GM21825 (cell line): Measurements from ENCODE around the gene CTNNA2.
"Not testable (repeated sequence)": the region's sequence is repeated elsewhere in the genome, so short reads cannot be mapped to it uniquely, and the experiment has no call there.

Experiments
- ATAC-seq: cut with Tn5 transposase; IDR thresholded peaks from one replicate; pipeline ENCODE4 v1.9.1; 2021; ENCODE audit warnings: mild to moderate bottlenecking, moderate library complexity; ENCODE audit not compliant: unreplicated experiment

The CTNNA2 gene

DNA sequence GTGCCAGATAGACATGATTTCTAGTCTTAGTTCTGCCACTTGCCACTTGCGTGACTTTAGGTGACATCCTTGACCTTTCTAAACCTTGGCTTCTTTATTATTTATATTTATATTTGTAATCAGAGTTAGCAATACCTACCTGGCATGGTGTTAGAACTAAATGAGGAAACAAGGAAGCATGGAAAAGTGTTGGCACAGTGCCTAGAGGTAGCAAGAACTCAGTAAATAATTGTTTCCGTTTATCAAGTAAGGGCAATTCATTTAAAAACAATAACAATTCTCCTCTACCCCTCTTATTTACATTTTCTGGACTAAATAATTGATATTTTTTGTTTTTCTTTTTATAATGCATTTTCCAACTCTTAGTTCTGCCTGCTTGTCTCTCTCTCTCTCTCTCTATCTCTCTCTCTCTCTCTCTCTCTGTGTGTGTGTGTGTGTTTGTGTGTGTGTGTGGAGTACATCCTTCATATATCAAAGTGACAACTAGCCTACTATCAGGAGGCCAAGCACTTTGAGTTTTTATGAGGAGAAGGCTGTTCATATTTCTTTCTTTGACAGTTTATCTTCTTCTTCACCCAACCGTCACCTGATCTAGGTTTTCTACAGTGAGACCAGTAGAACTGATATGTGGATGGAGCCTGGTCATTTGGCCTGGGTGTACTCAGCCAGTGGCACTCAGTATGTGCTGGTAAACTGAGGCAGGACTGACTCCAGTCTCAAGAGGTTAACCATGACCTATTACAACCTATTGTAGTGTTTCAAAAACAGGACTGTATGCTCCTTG, 657.2 kb downstream of the CTNNA2 start:
- no peak for ATAC-seq

DNA sequence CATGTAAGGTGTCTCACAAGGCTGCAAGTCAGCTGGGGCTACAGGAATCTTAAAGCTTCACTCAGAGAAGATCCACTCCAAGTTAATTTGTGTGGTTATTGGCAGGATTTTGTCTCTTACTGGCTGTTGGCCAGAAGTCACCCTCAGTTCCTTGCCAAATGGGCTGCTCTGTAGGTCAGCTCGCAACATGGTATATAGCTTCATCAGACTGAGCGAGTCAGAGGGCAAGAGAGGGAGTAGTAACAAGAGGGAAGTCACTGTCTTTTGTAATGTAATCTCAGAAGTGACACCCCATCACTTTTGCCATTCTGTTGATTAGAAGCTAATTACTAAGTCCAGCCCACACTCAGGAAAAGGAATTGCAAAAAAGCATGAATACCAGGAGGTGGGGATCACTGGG, 672.2 kb downstream of the CTNNA2 start:
- no peak for ATAC-seq

DNA sequence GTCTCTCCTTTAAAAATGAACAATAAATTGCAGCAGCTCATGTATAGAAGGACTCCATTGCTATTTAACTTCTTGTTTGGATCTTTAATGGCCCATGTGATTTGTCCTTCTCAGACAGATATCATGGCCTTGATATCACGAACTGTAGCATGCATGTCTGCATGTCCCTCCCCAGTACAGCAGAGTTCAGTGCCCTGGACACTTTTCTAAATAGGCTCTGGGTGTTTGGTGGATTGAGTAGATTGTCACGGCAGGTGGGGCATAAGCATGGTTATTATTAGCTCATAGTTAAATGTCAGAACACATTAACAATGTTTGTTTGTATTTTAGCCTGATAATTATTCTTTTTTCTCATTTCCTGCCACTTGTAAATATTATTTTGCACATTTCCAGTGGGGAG, 673.4 kb downstream of the CTNNA2 start:
- no peak for ATAC-seq

DNA sequence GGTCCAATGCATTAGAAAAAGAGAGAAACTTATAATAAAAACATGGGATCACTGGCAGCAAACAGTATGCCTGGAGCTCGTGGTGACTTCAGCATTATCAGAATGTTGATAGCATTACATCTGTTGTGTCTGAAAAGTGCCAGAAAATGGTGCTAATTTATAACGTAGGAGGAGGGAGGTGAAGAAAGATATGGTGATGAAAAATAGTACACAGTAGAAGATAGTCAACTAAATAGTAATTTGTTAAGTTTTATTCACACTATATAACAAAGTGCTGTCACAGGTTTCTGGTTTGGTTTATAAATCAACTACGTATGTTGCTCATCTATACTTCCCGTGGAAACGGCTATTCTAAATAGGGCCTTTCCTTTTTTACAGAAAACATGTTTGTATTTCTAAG, 674.3 kb downstream of the CTNNA2 start:
- ATAC-seq, result no peak

DNA sequence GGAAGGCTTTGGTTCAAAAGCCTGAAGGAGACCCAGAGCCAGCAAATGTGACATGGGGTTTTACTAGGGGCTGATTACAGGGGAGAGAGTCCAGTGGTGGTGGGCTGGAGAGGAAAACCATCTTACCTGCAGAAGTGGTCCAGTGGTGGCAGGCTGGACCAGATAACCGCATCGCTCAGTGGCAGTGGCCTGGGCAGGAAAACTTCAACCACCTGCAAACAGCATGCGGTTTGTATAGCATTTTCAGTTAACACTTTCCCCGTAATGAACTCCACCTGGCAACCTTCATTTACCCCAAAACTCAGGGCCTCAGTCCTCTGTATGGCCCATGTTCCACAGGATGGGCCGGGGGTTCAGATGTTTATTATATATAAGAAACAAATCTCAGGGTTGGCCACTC, 677.3 kb downstream of the CTNNA2 start:
- no peak for ATAC-seq

DNA sequence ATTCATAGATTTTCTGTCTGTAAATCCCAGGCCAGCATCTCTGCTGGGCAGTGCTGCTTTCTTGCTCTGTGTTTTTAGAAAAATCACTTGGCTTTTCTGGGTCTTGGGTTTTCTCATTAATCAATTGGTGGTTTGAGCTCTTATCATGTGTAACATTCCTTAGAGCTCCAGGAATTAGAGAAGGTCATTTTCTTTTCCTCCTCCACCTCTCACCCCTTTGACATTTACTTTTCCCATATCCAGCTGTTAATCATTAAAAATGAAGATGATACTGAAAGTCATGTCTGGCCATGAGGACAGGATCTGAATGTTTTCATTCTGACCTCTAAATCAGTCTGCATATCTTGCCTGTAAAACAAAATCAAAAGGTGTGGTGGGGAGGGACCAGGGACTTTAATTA, 680.7 kb downstream of the CTNNA2 start:
- no peak for ATAC-seq

DNA sequence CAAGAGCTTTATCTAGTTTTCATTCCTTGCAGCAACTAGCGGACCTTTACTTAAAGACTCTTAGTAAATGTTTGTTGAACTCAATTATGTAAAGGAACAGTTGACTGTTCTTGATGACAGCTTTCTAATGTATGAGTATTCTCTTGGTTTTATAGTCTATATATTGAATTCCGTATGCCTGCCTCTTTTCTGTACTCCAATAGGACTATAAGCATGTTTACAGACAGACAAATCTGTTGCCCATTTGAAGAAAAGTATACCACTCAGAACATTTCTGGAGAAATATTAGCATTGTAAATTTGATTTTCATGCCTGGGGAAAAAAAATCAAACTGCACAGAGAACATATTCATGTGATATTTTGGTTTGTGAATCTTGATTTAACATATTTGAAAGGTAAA, 682.2 kb downstream of the CTNNA2 start:
- ATAC-seq, result no peak

DNA sequence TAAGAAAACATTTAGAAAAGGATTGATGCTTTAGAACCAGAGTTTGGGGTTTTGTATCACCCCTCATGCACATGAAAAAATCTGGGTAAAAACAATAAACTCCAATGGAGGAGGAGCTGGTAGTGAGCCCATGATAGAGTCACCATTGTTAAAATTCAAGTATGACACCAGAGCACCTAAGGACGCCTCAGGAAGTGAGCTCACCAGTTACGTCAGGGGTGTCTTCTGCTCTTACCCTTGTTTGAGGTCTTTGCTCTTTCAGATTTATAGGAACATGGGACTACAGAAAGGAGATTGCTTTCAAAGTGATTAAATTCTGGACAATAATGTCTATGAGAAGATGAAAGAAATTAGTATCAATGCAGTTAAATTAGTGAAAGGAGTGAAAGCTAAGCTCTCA, 685.2 kb downstream of the CTNNA2 start:
- ATAC-seq, result no peak

DNA sequence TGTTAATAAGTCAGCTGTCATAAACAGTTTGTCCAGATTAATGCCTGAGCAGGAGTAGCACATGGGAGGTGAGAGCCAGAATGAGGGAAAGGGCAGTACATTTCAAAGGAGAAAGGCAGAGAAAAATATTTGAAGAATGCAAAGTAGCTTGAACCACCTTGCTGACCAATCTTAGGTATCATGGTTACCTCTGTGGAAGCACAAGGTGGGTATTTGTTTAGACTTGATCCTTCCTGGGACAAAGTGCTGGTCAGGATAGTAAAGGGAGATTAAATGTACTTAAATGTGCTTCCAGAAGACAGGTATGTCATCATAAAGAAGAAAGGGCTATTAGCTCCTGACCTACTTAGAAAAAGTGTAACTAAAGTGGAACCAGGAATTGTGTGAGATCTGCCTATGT, 686.7 kb downstream of the CTNNA2 start:
- no peak for ATAC-seq

DNA sequence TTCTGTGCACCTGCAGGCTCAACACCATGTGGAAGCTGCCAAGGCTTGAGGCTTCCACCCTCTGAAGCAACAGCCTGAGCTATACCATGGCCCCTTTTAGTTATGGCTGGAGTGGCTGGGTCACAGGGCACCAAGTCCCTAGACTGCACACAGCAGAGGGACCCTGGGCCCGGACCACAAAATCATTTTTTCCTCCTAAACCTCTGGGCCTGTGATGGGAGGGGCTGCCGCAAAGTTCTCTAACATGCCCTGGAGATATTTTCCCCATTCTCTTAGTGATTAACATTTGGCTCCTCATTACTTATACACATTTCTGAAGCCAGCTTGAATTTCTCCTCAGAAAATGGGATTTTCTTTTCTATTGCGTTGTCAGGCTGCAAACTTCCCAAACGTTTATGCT, 691.1 kb downstream of the CTNNA2 start:
- ATAC-seq, result not testable (repeated sequence)

DNA sequence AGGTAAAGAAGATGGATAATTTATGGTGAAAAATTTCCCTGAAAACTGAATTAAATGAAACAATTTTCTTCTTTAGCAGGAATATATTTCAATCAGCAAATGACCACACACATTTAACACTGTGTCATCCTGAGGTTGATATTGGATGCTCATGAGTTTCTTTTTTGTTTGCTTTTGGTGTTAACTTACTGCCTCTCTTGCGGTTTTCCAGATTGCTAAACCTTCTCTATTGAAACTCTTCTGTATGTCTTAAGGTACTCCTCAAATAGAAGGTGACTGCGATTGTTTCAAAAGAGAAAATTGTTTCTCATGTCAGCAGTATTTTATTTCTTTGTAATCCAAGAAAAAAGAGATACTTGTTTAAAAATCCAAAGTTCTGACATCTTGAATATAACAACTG, 692.6 kb downstream of the CTNNA2 start:
- no peak for ATAC-seq

DNA sequence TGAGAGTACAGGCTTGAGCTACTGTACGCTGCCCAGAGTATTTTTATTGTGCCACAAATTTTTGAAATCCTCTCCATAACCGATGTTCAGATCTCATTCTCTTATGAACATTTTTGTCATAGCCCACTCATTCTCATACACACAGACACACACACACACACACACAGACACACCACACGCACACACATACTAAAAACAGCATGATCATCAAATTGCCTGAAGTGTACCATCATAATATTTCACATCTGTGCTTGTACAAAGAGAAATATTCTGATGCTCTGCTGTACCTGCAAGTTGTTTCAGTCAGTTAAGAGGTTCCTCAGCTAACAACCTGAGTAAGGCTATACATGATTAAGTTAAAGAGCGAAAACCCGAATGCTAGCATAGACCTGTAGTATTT, 696.6 kb downstream of the CTNNA2 start:
- no peak for ATAC-seq

DNA sequence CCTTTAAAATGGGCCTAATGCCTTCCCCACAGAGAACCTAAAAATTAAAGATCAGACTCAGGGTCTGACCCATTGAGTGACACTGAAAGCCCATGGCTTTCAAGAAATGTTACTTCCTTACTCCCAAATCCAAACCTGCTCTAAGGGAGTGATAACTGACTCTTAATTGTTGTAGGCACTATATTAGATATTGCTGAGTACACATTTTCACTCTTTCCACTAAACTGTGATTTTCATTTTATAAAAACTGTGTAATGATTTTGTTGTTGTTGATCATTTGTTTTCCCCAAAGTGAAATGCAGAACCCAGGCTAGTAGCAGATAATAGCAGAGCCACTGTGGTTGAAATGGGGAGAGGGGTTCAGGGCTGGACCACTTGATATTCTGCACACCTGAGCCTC, 704.6 kb downstream of the CTNNA2 start:
- no peak for ATAC-seq

DNA sequence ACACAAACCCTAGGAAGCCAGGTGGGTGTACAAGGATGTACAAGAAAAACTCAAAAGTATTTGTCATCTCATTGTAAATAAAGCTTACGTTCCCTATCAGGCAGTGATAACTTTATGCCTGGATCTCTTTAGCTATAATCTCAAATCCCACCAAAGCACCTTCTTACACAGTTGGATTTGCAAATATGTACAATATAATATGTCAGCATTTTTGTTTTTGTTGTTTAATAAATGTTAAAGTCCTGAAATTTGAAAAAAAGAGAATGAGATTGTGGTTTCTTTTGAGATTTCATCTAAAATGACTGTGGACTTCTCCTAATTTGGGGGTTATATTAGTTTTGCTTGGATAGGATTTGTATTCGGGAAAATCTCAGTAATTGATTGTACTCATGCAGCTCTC, 709.8 kb downstream of the CTNNA2 start:
- ATAC-seq, result no peak

DNA sequence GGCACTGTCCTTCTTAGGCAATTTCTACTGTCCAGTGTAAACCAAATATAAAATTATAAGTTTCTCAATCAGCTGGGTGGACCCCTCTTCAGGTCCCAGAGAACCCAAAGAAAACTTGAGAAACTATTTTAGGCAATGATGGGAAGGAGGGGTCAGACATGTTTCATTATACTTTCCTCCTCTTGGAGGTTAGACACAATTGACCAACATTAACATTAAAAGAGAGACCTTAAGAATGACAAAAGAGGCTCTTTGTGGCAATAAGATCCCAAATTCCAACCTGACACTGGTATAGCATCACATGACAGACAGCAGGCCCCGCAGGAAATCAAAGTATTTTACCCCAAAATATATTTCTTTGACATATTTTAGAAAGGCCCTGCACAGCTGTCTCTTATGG, 718.6 kb downstream of the CTNNA2 start:
- no peak for ATAC-seq

DNA sequence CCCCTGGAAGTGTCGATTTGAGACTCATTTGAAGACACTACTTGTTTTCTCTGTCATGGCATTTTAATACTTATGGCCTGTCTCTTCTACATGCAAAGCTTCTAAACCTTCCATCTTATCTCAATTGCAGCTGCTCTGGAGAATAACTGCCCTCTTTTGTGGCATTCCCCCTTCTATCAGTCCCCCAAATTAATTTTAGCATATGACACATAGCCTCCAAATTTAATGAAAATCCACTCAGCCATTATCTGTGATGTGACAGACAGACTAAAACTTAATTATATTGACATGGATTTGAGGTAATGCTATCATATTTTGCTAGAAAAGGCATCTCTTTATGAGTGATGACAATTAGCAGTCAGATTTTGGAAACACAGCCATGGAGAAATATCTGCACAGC, 720.5 kb downstream of the CTNNA2 start:
- no peak for ATAC-seq

DNA sequence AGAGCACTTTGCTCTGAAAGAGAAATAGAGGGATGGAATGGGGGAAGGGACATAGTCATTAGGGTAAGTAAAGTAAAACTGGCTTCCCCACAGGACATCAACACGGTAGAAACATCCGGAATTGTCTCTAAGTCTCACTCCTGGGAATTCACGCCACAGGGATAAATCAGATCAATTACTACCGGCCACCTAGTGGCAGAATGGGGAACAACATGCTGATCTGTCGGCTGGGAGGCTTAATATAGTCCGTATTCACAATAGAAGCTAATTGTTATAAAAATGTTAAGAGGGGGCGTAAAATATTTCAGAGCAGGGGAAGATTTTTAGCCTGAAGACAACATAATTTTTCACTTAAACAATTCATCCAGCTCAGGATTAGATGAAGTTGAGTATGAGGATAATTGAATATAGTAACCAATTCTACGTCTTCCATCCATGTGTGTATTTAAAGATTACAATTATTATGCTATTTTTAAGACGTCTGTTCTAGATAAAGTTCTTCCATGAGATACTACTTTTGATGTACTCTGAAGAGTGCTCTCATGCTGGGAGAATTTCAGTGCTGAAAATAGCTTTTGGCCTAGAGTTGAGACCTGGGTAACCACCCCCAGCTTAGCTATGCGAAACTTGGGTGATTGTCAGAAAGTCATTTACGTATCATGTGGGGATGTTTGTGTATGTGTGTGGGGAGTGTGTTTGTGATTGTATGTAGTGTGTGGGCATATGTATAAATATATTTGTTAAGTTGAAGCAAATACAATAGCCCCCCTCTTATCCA, 726.0 kb downstream of the CTNNA2 start:
- no peak for ATAC-seq

DNA sequence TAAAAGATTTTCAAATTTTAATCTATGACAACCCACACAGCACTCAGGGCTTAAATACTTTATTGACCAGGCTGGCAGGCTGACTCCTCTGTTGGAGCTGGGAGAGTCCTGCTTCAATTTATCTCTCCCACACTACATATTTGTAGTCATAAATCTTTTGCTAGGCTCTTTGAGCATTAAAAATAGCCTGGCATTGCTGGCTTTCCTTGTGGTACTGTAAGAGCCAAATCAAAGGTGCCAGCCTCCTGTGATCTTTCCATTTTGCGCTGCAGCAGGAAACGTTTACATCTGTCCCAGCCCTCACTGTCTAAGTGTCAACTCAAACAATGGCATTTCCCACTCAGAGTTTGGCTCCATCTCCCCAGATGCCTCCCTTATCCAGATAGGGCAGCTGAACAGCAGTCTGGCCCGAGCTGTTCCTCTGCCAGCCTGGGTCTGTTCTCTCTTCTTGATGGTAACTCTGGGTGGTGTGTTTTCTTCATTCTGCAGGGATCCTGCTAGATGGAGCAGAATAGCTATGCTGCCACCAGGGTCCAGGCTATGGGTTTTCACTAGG, 729.6 kb downstream of the CTNNA2 start:
- ATAC-seq, result no peak

DNA sequence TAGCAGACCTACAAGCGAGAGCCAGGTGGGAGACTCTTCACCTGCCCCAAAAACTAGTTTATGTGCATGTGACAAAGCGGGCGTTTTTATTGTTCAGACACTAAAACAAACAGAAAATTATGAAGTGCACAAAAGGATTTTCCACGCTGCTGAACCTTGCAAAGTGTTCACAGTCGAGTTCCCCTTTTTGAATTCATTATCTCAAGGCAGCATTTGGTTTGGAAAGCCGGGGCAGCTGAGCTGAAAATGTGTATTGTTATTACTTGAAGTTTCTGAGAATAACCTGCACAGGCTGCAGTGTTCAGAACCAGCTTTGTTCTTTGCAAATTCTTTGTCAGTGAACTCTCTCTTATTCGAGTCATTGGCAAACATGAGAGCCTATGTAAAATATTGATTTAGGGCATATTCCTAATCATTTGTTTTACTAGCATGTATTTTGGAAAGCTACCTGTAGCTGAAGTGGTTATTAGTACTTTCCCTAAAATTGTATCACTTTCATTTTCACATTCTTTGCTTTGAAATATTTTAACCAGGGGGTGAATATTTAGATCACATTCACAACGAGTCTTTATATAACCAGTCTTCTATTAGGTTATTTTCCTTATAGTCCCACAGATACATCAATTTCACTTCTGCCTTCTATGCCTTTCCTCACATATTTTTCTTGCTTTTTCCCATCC, 732.2 kb downstream of the CTNNA2 start:
- no peak for ATAC-seq

DNA sequence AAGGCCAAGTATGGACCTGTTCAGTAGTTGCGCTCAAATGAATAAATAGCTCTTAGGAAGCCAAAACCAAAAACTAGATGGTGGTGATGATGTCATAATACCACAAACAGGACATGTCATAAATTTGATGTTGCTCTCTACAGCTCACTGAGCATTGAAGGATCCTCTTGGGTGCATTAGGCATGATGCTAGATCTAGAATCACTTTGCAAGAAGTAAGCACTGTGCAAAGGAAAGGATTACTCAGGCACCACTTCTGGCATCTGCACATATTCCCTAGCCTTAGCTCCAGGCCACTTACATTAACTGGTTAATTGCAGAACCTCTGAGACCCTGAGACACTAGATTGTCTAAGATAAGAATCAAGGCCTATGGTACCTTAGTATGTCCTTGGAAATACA, 733.7 kb downstream of the CTNNA2 start:
- ATAC-seq, result no peak

DNA sequence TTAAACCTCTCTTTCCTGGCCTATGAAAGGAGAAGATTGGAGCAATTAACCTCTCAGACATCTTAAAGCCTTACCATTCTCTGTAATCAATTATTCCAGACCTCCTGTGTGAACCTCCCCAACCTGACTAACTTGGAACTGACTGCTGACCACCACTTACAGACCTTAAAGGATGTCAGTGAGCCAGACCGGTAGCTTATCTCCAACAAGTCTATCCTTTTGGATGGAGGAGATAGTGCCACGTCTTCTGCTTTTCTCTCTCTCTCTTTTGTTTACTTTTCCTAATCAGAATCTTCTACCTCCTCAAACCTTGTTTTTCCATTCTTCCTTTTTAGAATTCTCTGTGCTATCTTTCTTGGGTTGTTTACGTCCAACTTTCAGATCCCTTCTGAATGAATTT, 734.5 kb downstream of the CTNNA2 start:
- no peak for ATAC-seq

DNA sequence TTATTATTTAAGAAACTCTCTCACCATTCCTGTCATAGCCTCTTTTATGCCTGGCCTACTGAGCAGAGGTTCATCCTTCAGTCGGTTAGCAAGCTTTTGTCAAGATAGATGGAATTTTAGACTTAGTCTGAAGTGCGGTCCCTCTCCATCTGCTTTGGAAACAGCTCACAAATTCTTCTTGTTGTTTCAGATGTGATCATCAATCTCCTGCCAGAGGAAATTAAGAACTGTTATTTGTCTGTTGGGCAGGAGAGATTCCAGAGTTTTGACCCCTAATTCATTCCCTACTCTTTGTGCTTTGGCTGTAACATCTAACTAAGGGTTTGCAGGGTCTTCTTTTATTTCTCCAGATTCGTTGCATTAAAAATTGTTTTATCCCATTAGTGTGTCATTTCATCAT, 735.3 kb downstream of the CTNNA2 start:
- no peak for ATAC-seq
